Measurements from ENCODE around the gene ARHGAP26.

Gene ARHGAP26

GRCh38 chr5:142847898-142848790, 78.0 kb downstream of the ARHGAP26 start:
- ChIA-PET CTCF (interaction anchor here (0.6 to 1.9 kb wide), 2 partner anchors 32 to 1412 kb away, joined by 3 to 6 read pairs; no protein-coding TSS in a partner anchor), POLR2A (ENCODE audit: low non-redundant PET) (no interaction called here)
- DNase-seq (ENCODE audit: low spot score), result no peak
- TF ChIP-seq CTCF (conservative IDR thresholded peaks at IDR 0.05; ENCODE audit: low read depth), result no peak
- H3K27ac ChIP-seq, result no peak overlapping the region

- TF ChIP-seq CTCF (conservative IDR thresholded peaks at IDR 0.05; ENCODE audit: low read depth), result no peak
- no peak for DNase-seq (ENCODE audit: low spot score)
- H3K27ac ChIP-seq, result no peak overlapping the region
- POLR2A ChIA-PET (ENCODE audit: low non-redundant PET), result no interaction called here
- CTCF ChIA-PET, result interaction anchor here (1.9 kb wide), 1 partner anchor 31 kb away, joined by 6 read pairs; no protein-coding TSS in a partner anchor
Observed at GRCh38 chr5:142849466-142849865, 79.3 kb downstream of the ARHGAP26 start.

- ChIA-PET CTCF (interaction anchor here (1.9 kb wide), 1 partner anchor 30 kb away, joined by 6 read pairs; no protein-coding TSS in a partner anchor), POLR2A (ENCODE audit: low non-redundant PET) (no interaction called here)
- no peak overlapping the region for H3K27ac ChIP-seq
- DNase-seq (ENCODE audit: low spot score), result no peak
- TF ChIP-seq CTCF (conservative IDR thresholded peaks at IDR 0.05; ENCODE audit: low read depth), result no peak
Observed at GRCh38 chr5:142849880-142850279, 79.7 kb downstream of the ARHGAP26 start.

GRCh38 chr5:142851731-142852130, 81.6 kb downstream of the ARHGAP26 start:
- TF ChIP-seq CTCF (conservative IDR thresholded peaks at IDR 0.05; ENCODE audit: low read depth), result no peak

GRCh38 chr5:142852416-142853198, 82.4 kb downstream of the ARHGAP26 start:
- no peak for DNase-seq (ENCODE audit: low spot score)
- no peak for TF ChIP-seq CTCF (conservative IDR thresholded peaks at IDR 0.05; ENCODE audit: low read depth)

More at GRCh38 chr5:142851731-142852130, 81.6 kb downstream of the ARHGAP26 start:
- DNase-seq (ENCODE audit: low spot score), result no peak
- ChIA-PET POLR2A (ENCODE audit: low non-redundant PET) (no interaction called here), CTCF (interaction anchor here (0.6 to 1.3 kb wide), 2 partner anchors 138 to 149 kb away, joined by 3 to 4 read pairs; no protein-coding TSS in a partner anchor)
- no peak overlapping the region for H3K27ac ChIP-seq

GRCh38 chr5:142853682-142854081, 83.5 kb downstream of the ARHGAP26 start:
- POLR2A ChIA-PET (ENCODE audit: low non-redundant PET), result no interaction called here
- TF ChIP-seq CTCF (conservative IDR thresholded peaks at IDR 0.05; ENCODE audit: low read depth), result no peak

More at GRCh38 chr5:142852416-142853198, 82.4 kb downstream of the ARHGAP26 start:
- CTCF ChIA-PET, result interaction anchor here (0.5 to 1.5 kb wide), 2 partner anchors 15 to 68 kb away, joined by 3 to 9 read pairs; no protein-coding TSS in a partner anchor
- H3K27ac ChIP-seq, result no peak overlapping the region
- POLR2A ChIA-PET (ENCODE audit: low non-redundant PET), result no interaction called here

More at GRCh38 chr5:142853682-142854081, 83.5 kb downstream of the ARHGAP26 start:
- no peak overlapping the region for H3K27ac ChIP-seq
- CTCF ChIA-PET, result interaction anchor here (0.7 to 1.5 kb wide), 2 partner anchors 14 to 16 kb away, joined by 4 to 9 read pairs; no protein-coding TSS in a partner anchor
- no peak for DNase-seq (ENCODE audit: low spot score)
